T-helper 1 cell treated with Interleukin-12 subunit alpha and Interleukin-12 subunit beta and Interleukin-4 antibody, amounts not matched to agents 30 μg/mL and 1 μg/mL, for 36 hours (primary cell): ENCODE results near the gene ZNF664.

Source experiments
- H3K27ac Mint-ChIP-seq: one replicate; pipeline ENCODE4 v1.8.0; 2021; ENCODE audit warnings: mild to moderate bottlenecking, mixed read lengths
- H3K27me3 Mint-ChIP-seq: one replicate; pipeline ENCODE4 v1.8.0; 2021; ENCODE audit warnings: low read depth, mixed read lengths
- H3K36me3 Mint-ChIP-seq: one replicate; pipeline ENCODE4 v1.8.0; 2021; ENCODE audit warnings: low read depth, mixed read lengths
- H3K4me1 Mint-ChIP-seq: one replicate; pipeline ENCODE4 v1.8.0; 2021; ENCODE audit warnings: low read depth, mixed read lengths
- H3K4me3 Mint-ChIP-seq: one replicate; pipeline ENCODE4 v1.8.0; 2021; ENCODE audit warnings: mild to moderate bottlenecking, moderate library complexity, mixed read lengths
- H3K9me3 Mint-ChIP-seq: one replicate; pipeline ENCODE4 v1.8.0; 2021; ENCODE audit warnings: mixed read lengths

The ZNF664 gene

GRCh38 chr12:123998344-123998990 lies 25.5 kb downstream of the ZNF664 start:
- Mint-ChIP-seq H3K9me3 (no peaks in the 10 kb centered on the region), H3K27me3 (no peaks in the 10 kb centered on the region), H3K4me3 (no peak overlapping the region), H3K27ac (no peak overlapping the region), H3K36me3 (peaks cover 6% of the 10 kb centered on the region), H3K4me1 (peaks cover 14% of the 10 kb centered on the region)

GRCh38 chr12:123998991-123999359 lies 26.0 kb downstream of the ZNF664 start:
- Mint-ChIP-seq H3K4me3 (no peak overlapping the region), H3K27me3 (no peaks in the 10 kb centered on the region), H3K4me1 (peaks cover 14% of the 10 kb centered on the region), H3K36me3 (peaks cover 4% of the 10 kb centered on the region), H3K9me3 (no peaks in the 10 kb centered on the region), H3K27ac (no peak overlapping the region)

- H3K4me3 Mint-ChIP-seq, result no peak overlapping the region
- peaks cover 8% of the 10 kb centered on the region for H3K4me1 Mint-ChIP-seq
- H3K9me3 Mint-ChIP-seq, result no peaks in the 10 kb centered on the region
- peaks cover 4% of the 10 kb centered on the region for H3K36me3 Mint-ChIP-seq
- H3K27ac Mint-ChIP-seq, result no peak overlapping the region
- H3K27me3 Mint-ChIP-seq, result no peaks in the 10 kb centered on the region
These were observed 27.1 kb downstream of the ZNF664 start for GRCh38 chr12:124000111-124000510.

GRCh38 chr12:124001343-124001742 lies 28.3 kb downstream of the ZNF664 start:
- Mint-ChIP-seq H3K36me3 (peaks cover 6% of the 10 kb centered on the region), H3K4me1 (peaks cover 12% of the 10 kb centered on the region), H3K27ac (no peak overlapping the region), H3K27me3 (no peaks in the 10 kb centered on the region), H3K9me3 (no peaks in the 10 kb centered on the region), H3K4me3 (no peak overlapping the region)

GRCh38 chr12:124002021-124002644 lies 29.1 kb downstream of the ZNF664 start:
- peaks cover 6% of the 10 kb centered on the region for H3K36me3 Mint-ChIP-seq
- no peaks in the 10 kb centered on the region for H3K27me3 Mint-ChIP-seq
- no peak overlapping the region for H3K4me3 Mint-ChIP-seq
- H3K4me1 Mint-ChIP-seq, result peaks cover 18% of the 10 kb centered on the region
- H3K9me3 Mint-ChIP-seq, result no peaks in the 10 kb centered on the region
- H3K27ac Mint-ChIP-seq, result no peak overlapping the region

GRCh38 chr12:124002654-124003053 lies 29.6 kb downstream of the ZNF664 start:
- Mint-ChIP-seq H3K4me3 (no peak overlapping the region), H3K27me3 (no peaks in the 10 kb centered on the region), H3K27ac (no peak overlapping the region), H3K36me3 (peaks cover 7% of the 10 kb centered on the region), H3K4me1 (peaks cover 19% of the 10 kb centered on the region), H3K9me3 (no peaks in the 10 kb centered on the region)

- H3K4me1 Mint-ChIP-seq, result peaks cover 28% of the 10 kb centered on the region
- no peak overlapping the region for H3K27ac Mint-ChIP-seq
- no peaks in the 10 kb centered on the region for H3K9me3 Mint-ChIP-seq
These were observed 31.3 kb downstream of the ZNF664 start for GRCh38 chr12:124004233-124004875.

GRCh38 chr12:124006085-124006845 lies 33.2 kb downstream of the ZNF664 start:
- Mint-ChIP-seq H3K4me1 (peaks cover 35% of the 10 kb centered on the region), H3K36me3 (peaks cover 13% of the 10 kb centered on the region), H3K9me3 (no peaks in the 10 kb centered on the region), H3K27ac (peak overlapping the region; percentile 79), H3K27me3 (no peaks in the 10 kb centered on the region), H3K4me3 (peak overlapping the region; percentile 42)

More at GRCh38 chr12:124004233-124004875, 31.3 kb downstream of the ZNF664 start:
- H3K36me3 Mint-ChIP-seq, result peaks cover 6% of the 10 kb centered on the region
- no peaks in the 10 kb centered on the region for H3K27me3 Mint-ChIP-seq
- H3K4me3 Mint-ChIP-seq, result no peak overlapping the region

- Mint-ChIP-seq H3K36me3 (peaks cover 20% of the 10 kb centered on the region), H3K4me1 (peaks cover 35% of the 10 kb centered on the region), H3K9me3 (no peaks in the 10 kb centered on the region), H3K27me3 (no peaks in the 10 kb centered on the region), H3K27ac (peak overlapping the region; percentile 79), H3K4me3 (peak overlapping the region; percentile 42)
These were observed 34.1 kb downstream of the ZNF664 start for GRCh38 chr12:124006846-124007713.

- Mint-ChIP-seq H3K9me3 (no peaks in the 10 kb centered on the region), H3K4me3 (peak overlapping the region; percentile 11), H3K36me3 (peaks cover 27% of the 10 kb centered on the region), H3K4me1 (peaks cover 35% of the 10 kb centered on the region), H3K27ac (peak overlapping the region; percentile 55), H3K27me3 (no peaks in the 10 kb centered on the region)
These were observed 35.0 kb downstream of the ZNF664 start for GRCh38 chr12:124007826-124008570.

GRCh38 chr12:124008595-124008994 lies 35.6 kb downstream of the ZNF664 start:
- Mint-ChIP-seq H3K27me3 (no peaks in the 10 kb centered on the region), H3K9me3 (no peaks in the 10 kb centered on the region), H3K4me1 (peaks cover 35% of the 10 kb centered on the region), H3K36me3 (peaks cover 33% of the 10 kb centered on the region), H3K4me3 (no peak overlapping the region), H3K27ac (no peak overlapping the region)

- no peak overlapping the region for H3K4me3 Mint-ChIP-seq
- H3K4me1 Mint-ChIP-seq, result peaks cover 35% of the 10 kb centered on the region
- no peaks in the 10 kb centered on the region for H3K9me3 Mint-ChIP-seq
- H3K36me3 Mint-ChIP-seq, result peaks cover 33% of the 10 kb centered on the region
- H3K27me3 Mint-ChIP-seq, result no peaks in the 10 kb centered on the region
- H3K27ac Mint-ChIP-seq, result no peak overlapping the region
These were observed 36.8 kb downstream of the ZNF664 start for GRCh38 chr12:124009781-124010180.

GRCh38 chr12:124010687-124011086 lies 37.7 kb downstream of the ZNF664 start:
- Mint-ChIP-seq H3K4me3 (no peak overlapping the region), H3K9me3 (no peaks in the 10 kb centered on the region), H3K27me3 (no peaks in the 10 kb centered on the region), H3K36me3 (peaks cover 34% of the 10 kb centered on the region), H3K4me1 (peaks cover 33% of the 10 kb centered on the region), H3K27ac (no peak overlapping the region)
